Type B pancreatic cell (in vitro differentiated cells): Measurements from ENCODE around the gene MCM6. TPM values are rescaled to one million over a fixed set of nuclear protein-coding genes. Genes with fewer than 3 reads are reported as not detected.

ENCODE experiments used
- DNase-seq: peaks from one replicate; pipeline ENCODE4 v3.0.0; 2021; ENCODE audit warnings: mixed read lengths; ENCODE audit not compliant: unreplicated experiment; ENCODE audit errors: extremely low spot score
- H3K27ac Mint-ChIP-seq: 2 replicates; pipeline ENCODE4 v1.8.0; 2021; ENCODE audit warnings: mild to moderate bottlenecking, mixed read lengths
- H3K27me3 Mint-ChIP-seq: 2 replicates; pipeline ENCODE4 v1.8.0; 2021; ENCODE audit warnings: mixed read lengths
- H3K36me3 Mint-ChIP-seq: 2 replicates; pipeline ENCODE4 v1.8.0; 2021; ENCODE audit warnings: mixed read lengths
- H3K4me1 Mint-ChIP-seq: one replicate; pipeline ENCODE4 v1.8.0; 2021; ENCODE audit warnings: mixed read lengths; ENCODE audit not compliant: unreplicated experiment
- H3K4me3 Mint-ChIP-seq: 2 replicates; pipeline ENCODE4 v1.8.0; 2021; ENCODE audit warnings: mild to moderate bottlenecking, mixed read lengths
- H3K9me3 Mint-ChIP-seq: 2 replicates; pipeline ENCODE4 v1.8.0; 2021; ENCODE audit warnings: mixed read lengths
- total RNA-seq: library from RNA; stranded (reverse); gene quantifications from 2 replicates; pipeline ENCODE4 v1.2.1, GENCODE V29; 2021; ENCODE audit warnings: low replicate concordance
- TF ChIP-seq, protein P1 (sequence below): fragments of 200-600 bp; sonication (generic); conservative IDR thresholded peaks from 2 replicates; pipeline ENCODE4 v1.5.0; 2021; ENCODE audit warnings: antibody characterized with exemption, mild to moderate bottlenecking

Gene MCM6
- total RNA-seq, 1 donor from 2014 or later = 54.9 TPM

- Mint-ChIP-seq H3K36me3 (peaks cover 40% of the 10 kb centered on the region), H3K27me3 (no peaks in the 10 kb centered on the region), H3K9me3 (no peaks in the 10 kb centered on the region), H3K4me1 (no peaks in the 10 kb centered on the region), H3K4me3 (no peak overlapping the region), H3K27ac (no peak overlapping the region)
- no peak for DNase-seq
- TF ChIP-seq, protein P1, sequence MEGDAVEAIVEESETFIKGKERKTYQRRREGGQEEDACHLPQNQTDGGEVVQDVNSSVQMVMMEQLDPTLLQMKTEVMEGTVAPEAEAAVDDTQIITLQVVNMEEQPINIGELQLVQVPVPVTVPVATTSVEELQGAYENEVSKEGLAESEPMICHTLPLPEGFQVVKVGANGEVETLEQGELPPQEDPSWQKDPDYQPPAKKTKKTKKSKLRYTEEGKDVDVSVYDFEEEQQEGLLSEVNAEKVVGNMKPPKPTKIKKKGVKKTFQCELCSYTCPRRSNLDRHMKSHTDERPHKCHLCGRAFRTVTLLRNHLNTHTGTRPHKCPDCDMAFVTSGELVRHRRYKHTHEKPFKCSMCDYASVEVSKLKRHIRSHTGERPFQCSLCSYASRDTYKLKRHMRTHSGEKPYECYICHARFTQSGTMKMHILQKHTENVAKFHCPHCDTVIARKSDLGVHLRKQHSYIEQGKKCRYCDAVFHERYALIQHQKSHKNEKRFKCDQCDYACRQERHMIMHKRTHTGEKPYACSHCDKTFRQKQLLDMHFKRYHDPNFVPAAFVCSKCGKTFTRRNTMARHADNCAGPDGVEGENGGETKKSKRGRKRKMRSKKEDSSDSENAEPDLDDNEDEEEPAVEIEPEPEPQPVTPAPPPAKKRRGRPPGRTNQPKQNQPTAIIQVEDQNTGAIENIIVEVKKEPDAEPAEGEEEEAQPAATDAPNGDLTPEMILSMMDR = no peak
Observed at GRCh38 chr2:135863233-135863632, 13.0 kb downstream of the MCM6 start.

GRCh38 chr2:135862718-135863117, 13.5 kb downstream of the MCM6 start:
- peaks cover 38% of the 10 kb centered on the region for H3K36me3 Mint-ChIP-seq
- no peak overlapping the region for H3K27ac Mint-ChIP-seq

DNA sequence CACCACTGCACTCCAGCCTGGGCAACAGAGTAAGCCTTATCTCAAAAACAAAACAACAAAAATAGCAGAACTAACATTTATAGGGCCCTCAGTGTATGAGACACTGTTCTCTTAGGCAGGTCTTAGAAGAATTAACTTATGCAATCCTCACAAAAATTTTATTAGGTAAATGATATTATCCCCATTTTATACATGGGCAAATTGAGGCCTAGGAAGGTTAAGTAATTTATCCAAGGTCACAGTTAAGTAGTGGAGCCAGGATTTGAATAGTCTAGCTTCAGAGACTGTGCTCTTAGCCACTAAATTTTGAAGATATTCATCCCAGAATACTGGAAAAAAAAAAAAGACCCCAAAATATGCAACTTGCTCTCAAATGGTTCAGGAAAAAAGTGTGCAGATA, 22.8 kb downstream of the MCM6 start:
- H3K36me3 Mint-ChIP-seq = peaks cover 45% of the 10 kb centered on the region
- H3K27me3 Mint-ChIP-seq = no peaks in the 10 kb centered on the region
- no peaks in the 10 kb centered on the region for H3K9me3 Mint-ChIP-seq
- peaks cover 10% of the 10 kb centered on the region for H3K4me1 Mint-ChIP-seq
- TF ChIP-seq, protein P1 = no peak
- no peak for DNase-seq
- no peak overlapping the region for H3K4me3 Mint-ChIP-seq
- H3K27ac Mint-ChIP-seq = no peak overlapping the region

More at GRCh38 chr2:135862718-135863117, 13.5 kb downstream of the MCM6 start:
- no peaks in the 10 kb centered on the region for H3K27me3 Mint-ChIP-seq
- no peak overlapping the region for H3K4me3 Mint-ChIP-seq
- H3K9me3 Mint-ChIP-seq = no peaks in the 10 kb centered on the region
- TF ChIP-seq, protein P1 = no peak
- H3K4me1 Mint-ChIP-seq = no peaks in the 10 kb centered on the region
- DNase-seq = no peak

- H3K4me1 Mint-ChIP-seq = peaks cover 10% of the 10 kb centered on the region
- H3K27me3 Mint-ChIP-seq = no peaks in the 10 kb centered on the region
- H3K4me3 Mint-ChIP-seq = no peak overlapping the region
- TF ChIP-seq, protein P1 = no peak
- H3K27ac Mint-ChIP-seq = no peak overlapping the region
- peaks cover 43% of the 10 kb centered on the region for H3K36me3 Mint-ChIP-seq
- DNase-seq = no peak
- no peaks in the 10 kb centered on the region for H3K9me3 Mint-ChIP-seq
Observed at GRCh38 chr2:135851858-135852257, 24.4 kb downstream of the MCM6 start.

DNA sequence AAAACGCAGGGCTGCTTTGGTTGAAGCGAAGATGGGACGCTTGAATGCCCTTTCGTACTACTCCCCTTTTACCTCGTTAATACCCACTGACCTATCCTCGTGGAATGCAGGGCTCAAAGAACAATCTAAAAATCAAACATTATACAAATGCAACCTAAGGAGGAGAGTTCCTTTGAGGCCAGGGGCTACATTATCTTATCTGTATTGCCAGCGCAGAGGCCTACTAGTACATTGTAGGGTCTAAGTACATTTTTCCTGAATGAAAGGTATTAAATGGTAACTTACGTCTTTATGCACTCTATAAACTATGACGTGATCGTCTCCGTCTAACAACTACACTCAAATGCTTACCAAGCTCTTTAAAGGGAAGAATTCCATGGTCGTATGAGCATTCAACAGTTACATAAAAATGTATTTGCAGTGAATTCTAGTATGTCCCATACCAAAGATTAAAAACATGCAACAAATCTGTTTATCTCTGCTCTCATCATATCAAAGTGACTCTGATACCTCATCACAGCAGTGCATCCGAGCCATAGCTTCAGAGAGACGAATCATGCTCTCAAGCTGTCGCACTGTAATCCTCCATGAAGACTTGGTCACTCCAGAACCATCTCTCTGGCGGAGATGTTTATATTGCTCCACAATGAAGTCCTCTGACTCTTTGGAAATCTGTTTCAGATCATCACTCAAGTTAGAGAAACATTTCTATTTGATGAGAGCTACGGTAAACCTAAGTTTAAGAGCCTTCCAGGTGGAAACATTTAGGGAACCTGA, 25.2 kb downstream of the MCM6 start:
- no peak for DNase-seq
- TF ChIP-seq, protein P1 = no peak
- H3K4me3 Mint-ChIP-seq = no peak overlapping the region
- peaks cover 37% of the 10 kb centered on the region for H3K36me3 Mint-ChIP-seq
- H3K4me1 Mint-ChIP-seq = peaks cover 10% of the 10 kb centered on the region
- H3K9me3 Mint-ChIP-seq = no peaks in the 10 kb centered on the region
- H3K27me3 Mint-ChIP-seq = no peaks in the 10 kb centered on the region
- H3K27ac Mint-ChIP-seq = peak overlapping the region; percentile 59
